GM18508 (cell line): Measurements from ENCODE around the gene ZBTB49.

Experiments used
- ATAC-seq: cut with Tn5 transposase; IDR thresholded peaks from one replicate; pipeline ENCODE4 v1.9.1; 2021; ENCODE audit warnings: moderate number of reproducible peaks; ENCODE audit not compliant: insufficient read depth, unreplicated experiment

The ZBTB49 gene

GRCh38 chr4:4274226-4274625, 15.8 kb upstream of the ZBTB49 start:
- no peak for ATAC-seq

GRCh38 chr4:4277531-4277930, 12.5 kb upstream of the ZBTB49 start:
- no peak for ATAC-seq

- ATAC-seq = no peak
These were observed 8.3 kb upstream of the ZBTB49 start for GRCh38 chr4:4281787-4282186.

GRCh38 chr4:4284827-4285618, 5.0 kb upstream of the ZBTB49 start:
- no peak for ATAC-seq

GRCh38 chr4:4288098-4288497, 2.0 kb upstream of the ZBTB49 start:
- no peak for ATAC-seq

GRCh38 chr4:4289055-4289454, 996 bp upstream of the ZBTB49 start:
- no peak for ATAC-seq

GRCh38 chr4:4289597-4289940, 482 bp upstream of the ZBTB49 start:
- peak; percentile 15 for ATAC-seq

GRCh38 chr4:4293279-4293678, 3.2 kb downstream of the ZBTB49 start:
- no peak for ATAC-seq

GRCh38 chr4:4296283-4296846, 6.3 kb downstream of the ZBTB49 start:
- ATAC-seq = no peak

- ATAC-seq = no peak
These were observed 9.0 kb downstream of the ZBTB49 start for GRCh38 chr4:4299006-4299405.

GRCh38 chr4:4302001-4302400, 11.9 kb downstream of the ZBTB49 start:
- no peak for ATAC-seq

- no peak for ATAC-seq
These were observed 12.4 kb downstream of the ZBTB49 start for GRCh38 chr4:4302416-4302815.

- no peak for ATAC-seq
These were observed 16.9 kb downstream of the ZBTB49 start for GRCh38 chr4:4306920-4307319.

GRCh38 chr4:4308800-4309441, 18.9 kb downstream of the ZBTB49 start:
- ATAC-seq = no peak

GRCh38 chr4:4311193-4311592, 21.1 kb downstream of the ZBTB49 start:
- ATAC-seq = no peak

- ATAC-seq = no peak
These were observed 25.6 kb downstream of the ZBTB49 start for GRCh38 chr4:4315461-4316149.

GRCh38 chr4:4316150-4316495, 26.1 kb downstream of the ZBTB49 start:
- ATAC-seq = no peak

GRCh38 chr4:4317496-4318232, 27.6 kb downstream of the ZBTB49 start:
- ATAC-seq = no peak

- no peak for ATAC-seq
These were observed 30.5 kb downstream of the ZBTB49 start for GRCh38 chr4:4320528-4320927.

GRCh38 chr4:4320951-4321714, 31.1 kb downstream of the ZBTB49 start:
- no peak for ATAC-seq
